Liver (tissue), 9 donors: Measurements from ENCODE around the gene CLRN3. TPM values are rescaled to one million over a fixed set of nuclear protein-coding genes. Genes with fewer than 3 reads are reported as not detected.

ENCODE experiments used
- DNase-seq: peaks from one replicate; pipeline ENCODE4 v3.0.0-alpha.2; 2017; ENCODE audit warnings: low spot score
- H3K27ac ChIP-seq, 2 donors: one replicate each; pipeline ENCODE4 v1.7.0; 2013; ENCODE audit warnings: inconsistent platforms in 2 of 2, low read length in 2 of 2, control low read depth in 1 of 2, low read depth in 1 of 2, mild to moderate bottlenecking in 1 of 2
- H3K27me3 ChIP-seq, 4 donors: one replicate each; pipeline versions ENCODE4 v1.6.1 to v1.7.0; 2013; ENCODE audit warnings: low read length in 3 of 4, inconsistent platforms in 1 of 4, mild to moderate bottlenecking in 1 of 4, moderate library complexity in 1 of 4; ENCODE audit not compliant: control insufficient read depth in 4 of 4, insufficient read depth in 4 of 4
- H3K36me3 ChIP-seq, 4 donors: one replicate each; pipeline versions ENCODE4 v1.6.1 to v1.7.0; 2013; ENCODE audit warnings: low read length in 3 of 4, mild to moderate bottlenecking in 3 of 4, low read depth in 1 of 4, moderate library complexity in 1 of 4; ENCODE audit not compliant: control insufficient read depth in 4 of 4, insufficient read depth in 3 of 4
- H3K4me1 ChIP-seq, 4 donors: one replicate each; pipeline versions ENCODE4 v1.6.1 to v1.7.0; 2013; ENCODE audit warnings: low read length in 3 of 4, mild to moderate bottlenecking in 3 of 4, moderate library complexity in 1 of 4; ENCODE audit not compliant: control insufficient read depth in 4 of 4, insufficient read depth in 4 of 4
- H3K4me3 ChIP-seq, 3 donors: one replicate each; pipeline versions ENCODE4 v1.6.1 to v1.7.0; 2013; ENCODE audit warnings: low read length in 3 of 3, control low read depth in 1 of 3, low read depth in 1 of 3, mild to moderate bottlenecking in 1 of 3
- H3K9ac ChIP-seq, 2 donors: one replicate each; pipeline ENCODE4 v1.7.0; 2013; ENCODE audit warnings: low read length in 2 of 2, mild to moderate bottlenecking in 2 of 2, moderate library complexity in 2 of 2, control low read depth in 1 of 2, low read depth in 1 of 2
- H3K9me3 ChIP-seq, 4 donors: one replicate each; pipeline versions ENCODE4 v1.6.1 to v1.7.0; 2013; ENCODE audit warnings: low read length in 3 of 4; ENCODE audit not compliant: control insufficient read depth in 4 of 4
- EGR1 ChIP-seq, 2 donors: IDR thresholded peaks; 2 replicates each; pipeline ENCODE4 v1.6.1; 2016 to 2018; ENCODE audit warnings: antibody characterized with exemption in 2 of 2, low read depth in 2 of 2
- FOXA1 ChIP-seq: IDR thresholded peaks from 2 replicates; pipeline ENCODE4 v1.6.1; 2016; ENCODE audit warnings: antibody characterized with exemption
- FOXA2 ChIP-seq: IDR thresholded peaks from 2 replicates; pipeline ENCODE4 v1.6.1; 2016; ENCODE audit warnings: antibody characterized with exemption
- GABPA ChIP-seq, 2 donors: IDR thresholded peaks in 1 of 2; conservative IDR thresholded peaks in 1 of 2; 2 replicates each; pipeline ENCODE4 v1.6.1; 2016; ENCODE audit warnings: antibody characterized with exemption in 2 of 2, mild to moderate bottlenecking in 1 of 2, moderate library complexity in 1 of 2
- HNF4A ChIP-seq, 2 donors: conservative IDR thresholded peaks; 2 replicates each; pipeline ENCODE4 v1.6.1; 2016; ENCODE audit warnings: antibody characterized with exemption in 2 of 2, mild to moderate bottlenecking in 2 of 2
- HNF4G ChIP-seq: IDR thresholded peaks from 2 replicates; pipeline ENCODE4 v1.6.1; 2016; ENCODE audit warnings: antibody characterized with exemption
- JUND ChIP-seq, 2 donors: IDR thresholded peaks; 2 replicates each; pipeline ENCODE4 v1.6.1; 2016; ENCODE audit warnings: antibody characterized with exemption in 2 of 2
- MAX ChIP-seq: IDR thresholded peaks from 2 replicates; pipeline ENCODE4 v1.6.1; 2016; ENCODE audit warnings: antibody characterized with exemption
- NR2F2 ChIP-seq: IDR thresholded peaks from 2 replicates; pipeline ENCODE4 v1.6.1; 2016; ENCODE audit warnings: antibody characterized with exemption
- RAD21 ChIP-seq, 2 donors: IDR thresholded peaks; 2 replicates each; pipeline ENCODE4 v1.6.1; 2016; ENCODE audit warnings: antibody characterized with exemption in 2 of 2, mild to moderate bottlenecking in 2 of 2
- RXRA ChIP-seq, 2 donors: IDR thresholded peaks; 2 replicates each; pipeline ENCODE4 v1.6.1; 2017 to 2018; ENCODE audit warnings: antibody characterized with exemption in 2 of 2, mild to moderate bottlenecking in 1 of 2
- SP1 ChIP-seq: IDR thresholded peaks from 2 replicates; pipeline ENCODE4 v1.6.1; 2018; ENCODE audit warnings: antibody characterized with exemption, mild to moderate bottlenecking
- TAF1 ChIP-seq: conservative IDR thresholded peaks from 2 replicates; pipeline ENCODE4 v1.6.1; 2016; ENCODE audit warnings: antibody characterized with exemption, mild to moderate bottlenecking
- YY1 ChIP-seq: IDR thresholded peaks from 2 replicates; pipeline ENCODE4 v1.6.1; 2016; ENCODE audit warnings: antibody characterized with exemption, mild to moderate bottlenecking
- ZBTB33 ChIP-seq: IDR thresholded peaks from 2 replicates; pipeline ENCODE4 v1.6.1; 2016; ENCODE audit warnings: antibody characterized with exemption
- WGBS: extraction: QIAGEN DNeasy Blood & Tissue Kit; methylation state at CpG from one replicate; pipeline ENCODE4 v1.1.7; 2013; 5-methylcytosine and 5-hydroxymethylcytosine counted together
- polyA plus RNA-seq, 2 donors: library from polyadenylated mRNA; stranded (reverse) in 1 of 2; unstranded in 1 of 2; fragments of 200-250 nt in 1 of 2; fragments of >200 nt in 1 of 2; fragmentation: Nextera tagmentation in 1 of 2; extraction: Ambion mirVana in 1 of 2; gene quantifications; one replicate each; pipeline versions ENCODE4 v1.2.1 to v1.2.3, GENCODE V29; 2013 to 2015
- total RNA-seq, 2 donors: library from RNA; depleted of rRNA; stranded (reverse); fragments of >200 nt; gene quantifications; one replicate each; pipeline ENCODE4 v1.2.3, GENCODE V29; 2014
- TF ChIP-seq, protein P1 (sequence below): fragments of 150-350 bp; IDR thresholded peaks from 2 replicates; pipeline ENCODE4 v1.5.1; 2017; ENCODE audit warnings: improper control_type of control experiment, low read depth, low read length; ENCODE audit not compliant: missing input control
- TF ChIP-seq, protein P2 (sequence below): IDR thresholded peaks from 2 replicates; pipeline ENCODE4 v1.6.1; 2016; ENCODE audit warnings: antibody characterized with exemption
- TF ChIP-seq, protein P3 (sequence below): IDR thresholded peaks from 2 replicates; pipeline ENCODE4 v1.6.1; 2016; ENCODE audit warnings: antibody characterized with exemption, mild to moderate bottlenecking
- donor health status: healthy.
- donor health status: healthy.
- donor health status: healthy.
- donor health status: healthy.
- donor health status: healthy.

CLRN3 gene
- total and polyA plus RNA-seq, 4 donors, result 0.33 to 16.9 (median 6.9) TPM

DNA sequence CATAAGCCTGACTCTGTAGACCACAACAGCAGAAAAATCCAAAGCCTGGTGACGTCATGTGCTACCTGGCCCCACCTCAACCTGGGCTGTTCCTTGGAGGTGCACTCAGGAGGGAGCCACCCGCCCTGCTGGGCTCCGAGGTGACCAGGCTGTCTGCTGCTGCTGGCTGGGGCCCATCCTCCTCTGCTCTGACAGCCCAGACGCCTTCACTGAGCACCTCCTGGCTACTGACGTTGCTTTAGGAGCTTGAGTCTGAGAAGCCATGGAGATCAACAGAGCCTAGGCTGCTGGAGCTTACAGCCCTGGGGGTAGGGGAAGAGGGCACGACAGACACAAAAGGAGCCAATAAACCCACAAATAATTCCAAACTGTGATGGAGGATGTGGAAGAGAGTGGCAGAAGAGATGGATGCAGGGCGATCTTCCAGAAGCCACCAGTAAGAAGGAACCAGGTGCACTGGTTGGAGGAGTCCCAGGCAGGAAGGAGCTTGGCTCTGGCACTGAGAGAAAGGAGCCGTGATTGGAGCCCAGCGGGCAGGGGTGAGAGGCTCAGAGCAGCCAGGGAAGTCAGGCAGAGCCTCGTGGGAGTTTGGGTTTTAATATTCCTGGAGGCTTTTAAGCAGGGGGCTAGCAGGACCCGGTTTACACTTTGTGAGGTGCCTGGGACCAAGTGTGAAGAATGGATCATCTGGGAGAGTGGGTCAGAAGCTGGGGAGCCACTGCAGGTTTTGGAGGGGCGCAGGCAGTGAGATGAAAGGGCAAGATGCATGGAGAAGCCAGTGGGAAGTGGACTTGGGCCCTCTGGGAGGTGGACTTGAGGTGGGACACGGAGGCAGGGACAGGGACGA, 12.5 kb upstream of the CLRN3 start:
- Histone ChIP-seq H3K9me3 (no peaks in the 10 kb centered on the region), H3K4me3 (no peak overlapping the region), H3K9ac (no peak overlapping the region), H3K4me1 (peaks cover 2 to 18% (median 9%) of the 10 kb centered on the region in 4 donors), H3K27ac (no peak overlapping the region), H3K36me3 (no peaks in the 10 kb centered on the region), H3K27me3 (peaks cover 0 to 2% (median 0%) of the 10 kb centered on the region in 4 donors)
- DNase-seq, result no peak
- WGBS, result 87% methylated on average over 14 of the region's 14 CpGs
- no peak for TF ChIP-seq GABPA (IDR thresholded peaks at IDR 0.05 in 1 of 2, conservative IDR thresholded peaks at IDR 0.05 in 1 of 2)

DNA sequence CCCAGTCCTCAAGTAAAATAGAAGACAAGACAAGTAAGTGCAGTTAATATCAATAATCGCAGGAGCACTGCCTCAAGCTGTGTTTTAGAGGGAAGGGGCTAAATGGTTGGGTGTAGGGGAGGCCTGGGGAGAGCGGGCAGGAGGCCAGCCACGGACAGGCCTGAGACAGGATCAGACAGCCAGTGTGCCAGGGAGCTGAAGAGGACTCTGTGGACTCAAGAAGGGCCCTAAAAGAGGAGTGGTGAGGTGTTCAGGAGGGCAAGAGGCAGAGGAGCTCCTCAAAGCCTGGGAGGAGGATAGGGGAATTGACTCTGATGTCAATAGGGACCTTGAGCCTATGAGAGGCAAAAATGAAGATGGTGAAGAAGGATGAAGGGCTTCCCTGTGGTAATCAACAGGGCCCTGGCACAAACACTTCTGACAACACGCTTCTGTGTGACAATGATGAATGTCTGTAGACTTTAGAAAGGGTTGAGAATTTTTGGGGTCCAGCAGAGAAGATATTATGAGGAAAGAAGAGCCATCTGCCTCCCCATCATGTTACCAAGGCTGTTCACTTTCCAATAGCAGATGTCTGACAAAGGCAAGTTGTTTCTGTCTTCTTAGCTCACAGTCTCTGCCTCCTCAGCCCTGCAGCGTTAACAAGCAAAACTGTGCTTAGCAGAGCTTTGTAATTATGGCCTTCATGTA, 11.7 kb upstream of the CLRN3 start:
- no peak for DNase-seq
- no peaks in the 10 kb centered on the region for H3K9me3 ChIP-seq
- H3K27ac ChIP-seq, result no peak overlapping the region
- H3K36me3 ChIP-seq, result no peaks in the 10 kb centered on the region
- H3K9ac ChIP-seq, result no peak overlapping the region
- H3K4me1 ChIP-seq, result peaks cover 2 to 18% (median 9%) of the 10 kb centered on the region in 4 donors
- no peak for TF ChIP-seq EGR1 (IDR thresholded peaks at IDR 0.05; ENCODE audit: low read depth in 2 of 2)
- no peak for TF ChIP-seq MAX
- TF ChIP-seq HNF4G, result no peak
- no peak for TF ChIP-seq RXRA (IDR thresholded peaks at IDR 0.05)
- TF ChIP-seq, protein P1, sequence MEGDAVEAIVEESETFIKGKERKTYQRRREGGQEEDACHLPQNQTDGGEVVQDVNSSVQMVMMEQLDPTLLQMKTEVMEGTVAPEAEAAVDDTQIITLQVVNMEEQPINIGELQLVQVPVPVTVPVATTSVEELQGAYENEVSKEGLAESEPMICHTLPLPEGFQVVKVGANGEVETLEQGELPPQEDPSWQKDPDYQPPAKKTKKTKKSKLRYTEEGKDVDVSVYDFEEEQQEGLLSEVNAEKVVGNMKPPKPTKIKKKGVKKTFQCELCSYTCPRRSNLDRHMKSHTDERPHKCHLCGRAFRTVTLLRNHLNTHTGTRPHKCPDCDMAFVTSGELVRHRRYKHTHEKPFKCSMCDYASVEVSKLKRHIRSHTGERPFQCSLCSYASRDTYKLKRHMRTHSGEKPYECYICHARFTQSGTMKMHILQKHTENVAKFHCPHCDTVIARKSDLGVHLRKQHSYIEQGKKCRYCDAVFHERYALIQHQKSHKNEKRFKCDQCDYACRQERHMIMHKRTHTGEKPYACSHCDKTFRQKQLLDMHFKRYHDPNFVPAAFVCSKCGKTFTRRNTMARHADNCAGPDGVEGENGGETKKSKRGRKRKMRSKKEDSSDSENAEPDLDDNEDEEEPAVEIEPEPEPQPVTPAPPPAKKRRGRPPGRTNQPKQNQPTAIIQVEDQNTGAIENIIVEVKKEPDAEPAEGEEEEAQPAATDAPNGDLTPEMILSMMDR, result no peak
- TF ChIP-seq GABPA (IDR thresholded peaks at IDR 0.05 in 1 of 2, conservative IDR thresholded peaks at IDR 0.05 in 1 of 2), result no peak
- TF ChIP-seq NR2F2, result no peak
- no peak for TF ChIP-seq JUND (IDR thresholded peaks at IDR 0.05)
- TF ChIP-seq, protein P2, sequence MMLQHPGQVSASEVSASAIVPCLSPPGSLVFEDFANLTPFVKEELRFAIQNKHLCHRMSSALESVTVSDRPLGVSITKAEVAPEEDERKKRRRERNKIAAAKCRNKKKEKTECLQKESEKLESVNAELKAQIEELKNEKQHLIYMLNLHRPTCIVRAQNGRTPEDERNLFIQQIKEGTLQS, result no peak
- TF ChIP-seq YY1, result no peak
- no peak for TF ChIP-seq RAD21 (IDR thresholded peaks at IDR 0.05)
- TF ChIP-seq FOXA2, result no peak
- TF ChIP-seq FOXA1, result no peak
- TF ChIP-seq, protein P3, sequence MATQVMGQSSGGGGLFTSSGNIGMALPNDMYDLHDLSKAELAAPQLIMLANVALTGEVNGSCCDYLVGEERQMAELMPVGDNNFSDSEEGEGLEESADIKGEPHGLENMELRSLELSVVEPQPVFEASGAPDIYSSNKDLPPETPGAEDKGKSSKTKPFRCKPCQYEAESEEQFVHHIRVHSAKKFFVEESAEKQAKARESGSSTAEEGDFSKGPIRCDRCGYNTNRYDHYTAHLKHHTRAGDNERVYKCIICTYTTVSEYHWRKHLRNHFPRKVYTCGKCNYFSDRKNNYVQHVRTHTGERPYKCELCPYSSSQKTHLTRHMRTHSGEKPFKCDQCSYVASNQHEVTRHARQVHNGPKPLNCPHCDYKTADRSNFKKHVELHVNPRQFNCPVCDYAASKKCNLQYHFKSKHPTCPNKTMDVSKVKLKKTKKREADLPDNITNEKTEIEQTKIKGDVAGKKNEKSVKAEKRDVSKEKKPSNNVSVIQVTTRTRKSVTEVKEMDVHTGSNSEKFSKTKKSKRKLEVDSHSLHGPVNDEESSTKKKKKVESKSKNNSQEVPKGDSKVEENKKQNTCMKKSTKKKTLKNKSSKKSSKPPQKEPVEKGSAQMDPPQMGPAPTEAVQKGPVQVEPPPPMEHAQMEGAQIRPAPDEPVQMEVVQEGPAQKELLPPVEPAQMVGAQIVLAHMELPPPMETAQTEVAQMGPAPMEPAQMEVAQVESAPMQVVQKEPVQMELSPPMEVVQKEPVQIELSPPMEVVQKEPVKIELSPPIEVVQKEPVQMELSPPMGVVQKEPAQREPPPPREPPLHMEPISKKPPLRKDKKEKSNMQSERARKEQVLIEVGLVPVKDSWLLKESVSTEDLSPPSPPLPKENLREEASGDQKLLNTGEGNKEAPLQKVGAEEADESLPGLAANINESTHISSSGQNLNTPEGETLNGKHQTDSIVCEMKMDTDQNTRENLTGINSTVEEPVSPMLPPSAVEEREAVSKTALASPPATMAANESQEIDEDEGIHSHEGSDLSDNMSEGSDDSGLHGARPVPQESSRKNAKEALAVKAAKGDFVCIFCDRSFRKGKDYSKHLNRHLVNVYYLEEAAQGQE, result no peak
- TF ChIP-seq ZBTB33, result no peak
- no peak for TF ChIP-seq HNF4A (conservative IDR thresholded peaks at IDR 0.05)
- no peak for TF ChIP-seq TAF1
- TF ChIP-seq SP1, result no peak
- H3K4me3 ChIP-seq, result no peak overlapping the region
- peaks cover 0 to 2% (median 0%) of the 10 kb centered on the region in 4 donors for H3K27me3 ChIP-seq
- whole genome bisulfite sequencing, result 91% methylated on average over 5 of the region's 5 CpGs
